ENCODE data around the gene PAX4. TPM values are rescaled to one million over a fixed set of nuclear protein-coding genes. Genes with fewer than 3 reads are reported as not detected.
A peak's percentile ranks its signal among the peaks of the same experiment; 100 is the strongest.

The PAX4 gene
- total RNA-seq, 2 experiments from 2014 or later, result not detected

- Mint-ChIP-seq H3K4me1 (peaks cover 37% of the 10 kb centered on the region), H3K4me3 (peak overlapping the region; percentile 99), H3K9me3 (no peaks in the 10 kb centered on the region), H3K27ac (peak overlapping the region; percentile 97), H3K36me3 (ENCODE audit: low read depth) (peaks cover 15% of the 10 kb centered on the region), H3K27me3 (no peaks in the 10 kb centered on the region)
- DNase-seq, result peak; percentile 33
- POLR2A ChIA-PET, result no interaction called here
- CTCF ChIA-PET, result interaction anchor here (0.6 to 1.6 kb wide), 2 partner anchors 12 to 538 kb away, joined by 3 read pairs; no protein-coding TSS in a partner anchor
Observed at GRCh38 chr7:127588697-127589482, 29.1 kb downstream of the PAX4 start.

- Mint-ChIP-seq H3K27ac (peak within 1 kb of the TSS; percentile 97), H3K9me3 (no peaks in the 10 kb centered on the region), H3K4me3 (peak within 1 kb of the TSS; percentile 99), H3K36me3 (ENCODE audit: low read depth) (peaks cover 20% of the 10 kb centered on the region), H3K27me3 (no peaks in the 10 kb centered on the region), H3K4me1 (peaks cover 44% of the 10 kb centered on the region)
- ChIA-PET CTCF (interaction anchor here (0.6 to 1.6 kb wide), 2 partner anchors 12 to 539 kb away, joined by 3 read pairs; no protein-coding TSS in a partner anchor), POLR2A (no interaction called here)
- peak; percentile 86 for DNase-seq
Observed at GRCh38 chr7:127588019-127588696, 29.8 kb downstream of the PAX4 start, which contains the start of gene ARF5. TSS of gene ARF5 (plus strand) at chr7:127588411. CDS start at chr7:127588499, 88 bp downstream.

- Mint-ChIP-seq H3K4me3 (peak overlapping the region; percentile 99), H3K27me3 (no peaks in the 10 kb centered on the region), H3K9me3 (no peaks in the 10 kb centered on the region), H3K27ac (peak overlapping the region; percentile 57), H3K36me3 (ENCODE audit: low read depth) (peaks cover 25% of the 10 kb centered on the region), H3K4me1 (peaks cover 49% of the 10 kb centered on the region)
- DNase-seq, result no peak
- ChIA-PET POLR2A (no interaction called here), CTCF (interaction anchor here (1.6 kb wide), 1 partner anchor 13 kb away, joined by 3 read pairs; no protein-coding TSS in a partner anchor)
Observed at GRCh38 chr7:127587663-127588018, 30.3 kb downstream of the PAX4 start.

GRCh38 chr7:127586346-127586745 is 31.6 kb downstream of the PAX4 start:
- peaks cover 26% of the 10 kb centered on the region for H3K36me3 Mint-ChIP-seq (ENCODE audit: low read depth)
- ChIA-PET CTCF (interaction anchor here (1.6 kb wide), 1 partner anchor 220 kb away, joined by 3 read pairs; no protein-coding TSS in a partner anchor), POLR2A (no interaction called here)
- no peaks in the 10 kb centered on the region for H3K9me3 Mint-ChIP-seq
- DNase-seq, result no peak
- H3K4me3 Mint-ChIP-seq, result peak overlapping the region; percentile 99
- H3K27ac Mint-ChIP-seq, result peak overlapping the region; percentile 26
- H3K4me1 Mint-ChIP-seq, result peaks cover 59% of the 10 kb centered on the region
- no peaks in the 10 kb centered on the region for H3K27me3 Mint-ChIP-seq

- Mint-ChIP-seq H3K4me3 (peak within 1 kb of the TSS; percentile 99), H3K27me3 (no peaks in the 10 kb centered on the region), H3K4me1 (peaks cover 67% of the 10 kb centered on the region), H3K27ac (peak within 1 kb of the TSS; percentile 96), H3K36me3 (ENCODE audit: low read depth) (peaks cover 27% of the 10 kb centered on the region), H3K9me3 (no peaks in the 10 kb centered on the region)
- ChIA-PET CTCF (interaction anchor here (0.9 to 1.6 kb wide), 4 partner anchors 11 to 238 kb away, joined by 3 read pairs; no protein-coding TSS in a partner anchor), POLR2A (no interaction called here)
- DNase-seq, result peak; percentile 92
Observed at GRCh38 chr7:127585044-127585953, 32.6 kb downstream of the PAX4 start, which contains the start of gene GCC1. TSS of gene GCC1 (minus strand) at chr7:127585596. CDS start at chr7:127585182, 414 bp downstream.

GRCh38 chr7:127584648-127585043 is 33.3 kb downstream of the PAX4 start:
- Mint-ChIP-seq H3K36me3 (ENCODE audit: low read depth) (peaks cover 23% of the 10 kb centered on the region), H3K4me1 (peaks cover 64% of the 10 kb centered on the region), H3K27ac (peak overlapping the region; percentile 96), H3K9me3 (no peaks in the 10 kb centered on the region), H3K4me3 (peak overlapping the region; percentile 99), H3K27me3 (no peaks in the 10 kb centered on the region)
- DNase-seq, result no peak
- POLR2A ChIA-PET, result no interaction called here
- CTCF ChIA-PET, result interaction anchor here (1.4 kb wide), 1 partner anchor 237 kb away, joined by 3 read pairs; no protein-coding TSS in a partner anchor

- POLR2A ChIA-PET, result no interaction called here
- CTCF ChIA-PET, result interaction anchor here (0.9 kb wide), 2 partner anchors 8 to 13 kb away, joined by 3 read pairs; no protein-coding TSS in a partner anchor
- Mint-ChIP-seq H3K4me3 (no peak overlapping the region), H3K9me3 (no peaks in the 10 kb centered on the region), H3K4me1 (peaks cover 55% of the 10 kb centered on the region), H3K27me3 (no peaks in the 10 kb centered on the region), H3K27ac (no peak overlapping the region), H3K36me3 (ENCODE audit: low read depth) (peaks cover 25% of the 10 kb centered on the region)
- DNase-seq, result no peak
Observed at GRCh38 chr7:127582361-127582760, 35.6 kb downstream of the PAX4 start.

GRCh38 chr7:127581716-127582115 is 36.2 kb downstream of the PAX4 start:
- peaks cover 28% of the 10 kb centered on the region for H3K36me3 Mint-ChIP-seq (ENCODE audit: low read depth)
- DNase-seq, result no peak
- POLR2A ChIA-PET, result no interaction called here
- H3K4me3 Mint-ChIP-seq, result no peak overlapping the region
- CTCF ChIA-PET, result interaction anchor here (0.9 kb wide), 1 partner anchor 13 kb away, joined by 3 read pairs; no protein-coding TSS in a partner anchor
- no peaks in the 10 kb centered on the region for H3K27me3 Mint-ChIP-seq
- H3K4me1 Mint-ChIP-seq, result peaks cover 55% of the 10 kb centered on the region
- no peak overlapping the region for H3K27ac Mint-ChIP-seq
- H3K9me3 Mint-ChIP-seq, result no peaks in the 10 kb centered on the region

GRCh38 chr7:127580612-127581011 is 37.3 kb downstream of the PAX4 start:
- H3K4me1 Mint-ChIP-seq, result peaks cover 45% of the 10 kb centered on the region
- peaks cover 28% of the 10 kb centered on the region for H3K36me3 Mint-ChIP-seq (ENCODE audit: low read depth)
- no peaks in the 10 kb centered on the region for H3K27me3 Mint-ChIP-seq
- H3K9me3 Mint-ChIP-seq, result no peaks in the 10 kb centered on the region
- no peak overlapping the region for H3K27ac Mint-ChIP-seq
- ChIA-PET POLR2A (no interaction called here), CTCF (interaction anchor here (0.8 kb wide), 1 partner anchor 17 kb away, joined by 3 read pairs; no protein-coding TSS in a partner anchor)
- H3K4me3 Mint-ChIP-seq, result no peak overlapping the region
- no peak for DNase-seq

- Mint-ChIP-seq H3K4me1 (peaks cover 31% of the 10 kb centered on the region), H3K27me3 (no peaks in the 10 kb centered on the region), H3K9me3 (no peaks in the 10 kb centered on the region), H3K27ac (no peak overlapping the region), H3K36me3 (ENCODE audit: low read depth) (peaks cover 27% of the 10 kb centered on the region), H3K4me3 (no peak overlapping the region)
- ChIA-PET CTCF (no interaction called here), POLR2A (no interaction called here)
- DNase-seq, result no peak
Observed at GRCh38 chr7:127578711-127579275, 39.1 kb downstream of the PAX4 start.

- H3K27ac Mint-ChIP-seq, result no peak overlapping the region
- CTCF ChIA-PET, result no interaction called here
- no peak for DNase-seq
Observed at GRCh38 chr7:127578036-127578684, 39.8 kb downstream of the PAX4 start.

More at GRCh38 chr7:127578036-127578684, 39.8 kb downstream of the PAX4 start:
- Mint-ChIP-seq H3K9me3 (no peaks in the 10 kb centered on the region), H3K4me3 (no peak overlapping the region), H3K27me3 (no peaks in the 10 kb centered on the region), H3K4me1 (peaks cover 24% of the 10 kb centered on the region), H3K36me3 (ENCODE audit: low read depth) (peaks cover 23% of the 10 kb centered on the region)
- POLR2A ChIA-PET, result no interaction called here

Measured in activated CD4-positive, alpha-beta T cell treated with anti-CD3 and anti-CD28 coated beads, Interleukin-2, amount 10 ng/mL, durations not matched to agents 7 days and 5 days (primary cell).